HG02759 (cell line): ENCODE results near the gene CFAP74.

ENCODE experiments used
- ATAC-seq: cut with Tn5 transposase; IDR thresholded peaks from one replicate; pipeline ENCODE4 v1.9.1; 2021; ENCODE audit warnings: mild to moderate bottlenecking, moderate library complexity; ENCODE audit not compliant: unreplicated experiment

CFAP74 gene

GRCh38 chr1:1971017-1971416, 32.6 kb downstream of the CFAP74 start:
- no peak for ATAC-seq

GRCh38 chr1:1969953-1970716, 33.5 kb downstream of the CFAP74 start:
- ATAC-seq, result no peak

GRCh38 chr1:1969505-1969900, 34.1 kb downstream of the CFAP74 start:
- no peak for ATAC-seq

GRCh38 chr1:1968767-1969504, 34.6 kb downstream of the CFAP74 start:
- no peak for ATAC-seq

GRCh38 chr1:1967879-1968278, 35.7 kb downstream of the CFAP74 start:
- no peak for ATAC-seq

- no peak for ATAC-seq
Measured at GRCh38 chr1:1967151-1967550, 36.4 kb downstream of the CFAP74 start.

GRCh38 chr1:1966071-1966740, 37.4 kb downstream of the CFAP74 start:
- ATAC-seq, result no peak

GRCh38 chr1:1965546-1965945, 38.0 kb downstream of the CFAP74 start:
- no peak for ATAC-seq

- no peak for ATAC-seq
Measured at GRCh38 chr1:1964811-1965210, 38.8 kb downstream of the CFAP74 start.

- no peak for ATAC-seq
Measured at GRCh38 chr1:1963570-1963969, 40.0 kb downstream of the CFAP74 start.

GRCh38 chr1:1962752-1963151, 40.8 kb downstream of the CFAP74 start:
- ATAC-seq, result no peak

- ATAC-seq, result no peak
Measured at GRCh38 chr1:1960480-1961196, 42.9 kb downstream of the CFAP74 start.

GRCh38 chr1:1959840-1960479, 43.6 kb downstream of the CFAP74 start:
- no peak for ATAC-seq

GRCh38 chr1:1959459-1959839, 44.1 kb downstream of the CFAP74 start:
- no peak for ATAC-seq

- no peak for ATAC-seq
Measured at GRCh38 chr1:1958071-1958541, 45.5 kb downstream of the CFAP74 start.

- ATAC-seq, result no peak
Measured at GRCh38 chr1:1957533-1957961, 46.0 kb downstream of the CFAP74 start.

- ATAC-seq, result no peak
Measured at GRCh38 chr1:1956586-1957532, 46.7 kb downstream of the CFAP74 start.

- ATAC-seq, result no peak
Measured at GRCh38 chr1:1956101-1956500, 47.5 kb downstream of the CFAP74 start.

- ATAC-seq, result no peak
Measured at GRCh38 chr1:1955621-1956094, 47.9 kb downstream of the CFAP74 start.
